HG02588 (cell line): ENCODE data around the gene BZW1.

Source experiments
- ATAC-seq: cut with Tn5 transposase; IDR thresholded peaks from one replicate; pipeline ENCODE4 v1.9.1; 2021; ENCODE audit warnings: mild to moderate bottlenecking, moderate library complexity; ENCODE audit not compliant: unreplicated experiment

BZW1 gene

GRCh38 chr2:200829258-200829655, 17.5 kb downstream of the BZW1 start:
- ATAC-seq, result no peak

- no peak for ATAC-seq
Observed at GRCh38 chr2:200834701-200835100, 23.0 kb downstream of the BZW1 start.

GRCh38 chr2:200839513-200839912, 27.8 kb downstream of the BZW1 start:
- no peak for ATAC-seq

GRCh38 chr2:200843993-200844948, 32.6 kb downstream of the BZW1 start:
- ATAC-seq, result no peak

- no peak for ATAC-seq
Observed at GRCh38 chr2:200845194-200845593, 33.5 kb downstream of the BZW1 start.

- ATAC-seq, result no peak
Observed at GRCh38 chr2:200845669-200846325, 34.1 kb downstream of the BZW1 start.

GRCh38 chr2:200847269-200847668, 35.6 kb downstream of the BZW1 start:
- ATAC-seq, result no peak

- no peak for ATAC-seq
Observed at GRCh38 chr2:200847939-200848338, 36.2 kb downstream of the BZW1 start.

GRCh38 chr2:200850512-200851256, 39.0 kb downstream of the BZW1 start:
- no peak for ATAC-seq

- no peak for ATAC-seq
Observed at GRCh38 chr2:200851398-200852248, 39.9 kb downstream of the BZW1 start.

- ATAC-seq, result no peak
Observed at GRCh38 chr2:200852605-200853004, 40.9 kb downstream of the BZW1 start.

GRCh38 chr2:200856806-200857205, 45.1 kb downstream of the BZW1 start:
- no peak for ATAC-seq

GRCh38 chr2:200860092-200860795, 48.5 kb downstream of the BZW1 start:
- no peak for ATAC-seq

- no peak for ATAC-seq
Observed at GRCh38 chr2:200861617-200862155, 50.0 kb downstream of the BZW1 start.

- ATAC-seq, result no peak
Observed at GRCh38 chr2:200862532-200863000, 50.9 kb downstream of the BZW1 start.

- ATAC-seq, result no peak
Observed at GRCh38 chr2:200863782-200864175, 52.1 kb downstream of the BZW1 start.

- ATAC-seq, result peak; percentile 83
Observed at GRCh38 chr2:200864176-200865034, 52.7 kb downstream of the BZW1 start, which contains the start of gene CLK1. Gene CLK1 (minus strand): TSS chr2:200864658. CDS start chr2:200861862, 2,796 bp downstream.

- no peak for ATAC-seq
Observed at GRCh38 chr2:200869014-200869413, 57.3 kb downstream of the BZW1 start.
